ENCODE measurements around the gene C16orf87.

DNA sequence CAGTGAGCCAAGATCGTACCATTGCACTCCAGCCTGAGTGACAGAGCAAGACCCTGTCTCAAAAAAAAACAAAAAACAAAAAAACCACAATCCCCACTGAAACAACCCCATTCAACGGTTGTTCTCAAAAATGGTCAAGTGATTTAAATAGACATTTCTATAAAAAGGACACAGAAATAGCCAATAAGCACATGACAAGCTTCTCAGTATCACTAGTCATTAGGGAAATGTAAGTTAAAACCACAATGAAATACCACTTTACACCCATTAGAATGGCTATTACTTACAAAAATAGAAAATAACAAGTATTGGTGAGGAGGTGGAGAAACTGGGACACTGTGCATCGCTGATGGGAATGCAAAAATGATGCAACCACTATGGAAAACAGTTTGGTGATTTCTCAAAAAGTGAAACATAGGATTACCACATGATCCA, 56.2 kb downstream of the C16orf87 start:
- TF ChIP-seq, protein P1, sequence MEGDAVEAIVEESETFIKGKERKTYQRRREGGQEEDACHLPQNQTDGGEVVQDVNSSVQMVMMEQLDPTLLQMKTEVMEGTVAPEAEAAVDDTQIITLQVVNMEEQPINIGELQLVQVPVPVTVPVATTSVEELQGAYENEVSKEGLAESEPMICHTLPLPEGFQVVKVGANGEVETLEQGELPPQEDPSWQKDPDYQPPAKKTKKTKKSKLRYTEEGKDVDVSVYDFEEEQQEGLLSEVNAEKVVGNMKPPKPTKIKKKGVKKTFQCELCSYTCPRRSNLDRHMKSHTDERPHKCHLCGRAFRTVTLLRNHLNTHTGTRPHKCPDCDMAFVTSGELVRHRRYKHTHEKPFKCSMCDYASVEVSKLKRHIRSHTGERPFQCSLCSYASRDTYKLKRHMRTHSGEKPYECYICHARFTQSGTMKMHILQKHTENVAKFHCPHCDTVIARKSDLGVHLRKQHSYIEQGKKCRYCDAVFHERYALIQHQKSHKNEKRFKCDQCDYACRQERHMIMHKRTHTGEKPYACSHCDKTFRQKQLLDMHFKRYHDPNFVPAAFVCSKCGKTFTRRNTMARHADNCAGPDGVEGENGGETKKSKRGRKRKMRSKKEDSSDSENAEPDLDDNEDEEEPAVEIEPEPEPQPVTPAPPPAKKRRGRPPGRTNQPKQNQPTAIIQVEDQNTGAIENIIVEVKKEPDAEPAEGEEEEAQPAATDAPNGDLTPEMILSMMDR (IDR thresholded peaks at IDR 0.05; ENCODE audit: low read depth, low read length, missing input control), result no peak
- TF ChIP-seq, protein P2, sequence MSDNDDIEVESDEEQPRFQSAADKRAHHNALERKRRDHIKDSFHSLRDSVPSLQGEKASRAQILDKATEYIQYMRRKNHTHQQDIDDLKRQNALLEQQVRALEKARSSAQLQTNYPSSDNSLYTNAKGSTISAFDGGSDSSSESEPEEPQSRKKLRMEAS (IDR thresholded peaks at IDR 0.05), result no peak
- TF ChIP-seq RXRA (IDR thresholded peaks at IDR 0.05) (no peak), TAF1 (conservative IDR thresholded peaks at IDR 0.05) (no peak), NR2F2 (IDR thresholded peaks at IDR 0.05) (no peak), EGR1 (IDR thresholded peaks at IDR 0.05; ENCODE audit: low read depth in 2 of 2) (no peak), SP1 (IDR thresholded peaks at IDR 0.05) (no peak)
- TF ChIP-seq, protein P3, sequence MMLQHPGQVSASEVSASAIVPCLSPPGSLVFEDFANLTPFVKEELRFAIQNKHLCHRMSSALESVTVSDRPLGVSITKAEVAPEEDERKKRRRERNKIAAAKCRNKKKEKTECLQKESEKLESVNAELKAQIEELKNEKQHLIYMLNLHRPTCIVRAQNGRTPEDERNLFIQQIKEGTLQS (IDR thresholded peaks at IDR 0.05), result no peak
- TF ChIP-seq, protein P4, sequence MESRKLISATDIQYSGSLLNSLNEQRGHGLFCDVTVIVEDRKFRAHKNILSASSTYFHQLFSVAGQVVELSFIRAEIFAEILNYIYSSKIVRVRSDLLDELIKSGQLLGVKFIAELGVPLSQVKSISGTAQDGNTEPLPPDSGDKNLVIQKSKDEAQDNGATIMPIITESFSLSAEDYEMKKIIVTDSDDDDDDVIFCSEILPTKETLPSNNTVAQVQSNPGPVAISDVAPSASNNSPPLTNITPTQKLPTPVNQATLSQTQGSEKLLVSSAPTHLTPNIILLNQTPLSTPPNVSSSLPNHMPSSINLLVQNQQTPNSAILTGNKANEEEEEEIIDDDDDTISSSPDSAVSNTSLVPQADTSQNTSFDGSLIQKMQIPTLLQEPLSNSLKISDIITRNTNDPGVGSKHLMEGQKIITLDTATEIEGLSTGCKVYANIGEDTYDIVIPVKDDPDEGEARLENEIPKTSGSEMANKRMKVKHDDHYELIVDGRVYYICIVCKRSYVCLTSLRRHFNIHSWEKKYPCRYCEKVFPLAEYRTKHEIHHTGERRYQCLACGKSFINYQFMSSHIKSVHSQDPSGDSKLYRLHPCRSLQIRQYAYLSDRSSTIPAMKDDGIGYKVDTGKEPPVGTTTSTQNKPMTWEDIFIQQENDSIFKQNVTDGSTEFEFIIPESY (IDR thresholded peaks at IDR 0.05), result no peak
